ENCODE measurements around the gene DTX3.
"Not testable (repeated sequence)": the region's sequence is repeated elsewhere in the genome, so short reads cannot be mapped to it uniquely, and the experiment has no call there.

DTX3 gene, protein sequence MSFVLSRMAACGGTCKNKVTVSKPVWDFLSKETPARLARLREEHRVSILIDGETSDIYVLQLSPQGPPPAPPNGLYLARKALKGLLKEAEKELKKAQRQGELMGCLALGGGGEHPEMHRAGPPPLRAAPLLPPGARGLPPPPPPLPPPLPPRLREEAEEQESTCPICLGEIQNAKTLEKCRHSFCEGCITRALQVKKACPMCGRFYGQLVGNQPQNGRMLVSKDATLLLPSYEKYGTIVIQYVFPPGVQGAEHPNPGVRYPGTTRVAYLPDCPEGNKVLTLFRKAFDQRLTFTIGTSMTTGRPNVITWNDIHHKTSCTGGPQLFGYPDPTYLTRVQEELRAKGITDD
- 24.3 to 43.4 (median 31.0) reads per million in 3 experiments for total RNA-seq

DNA sequence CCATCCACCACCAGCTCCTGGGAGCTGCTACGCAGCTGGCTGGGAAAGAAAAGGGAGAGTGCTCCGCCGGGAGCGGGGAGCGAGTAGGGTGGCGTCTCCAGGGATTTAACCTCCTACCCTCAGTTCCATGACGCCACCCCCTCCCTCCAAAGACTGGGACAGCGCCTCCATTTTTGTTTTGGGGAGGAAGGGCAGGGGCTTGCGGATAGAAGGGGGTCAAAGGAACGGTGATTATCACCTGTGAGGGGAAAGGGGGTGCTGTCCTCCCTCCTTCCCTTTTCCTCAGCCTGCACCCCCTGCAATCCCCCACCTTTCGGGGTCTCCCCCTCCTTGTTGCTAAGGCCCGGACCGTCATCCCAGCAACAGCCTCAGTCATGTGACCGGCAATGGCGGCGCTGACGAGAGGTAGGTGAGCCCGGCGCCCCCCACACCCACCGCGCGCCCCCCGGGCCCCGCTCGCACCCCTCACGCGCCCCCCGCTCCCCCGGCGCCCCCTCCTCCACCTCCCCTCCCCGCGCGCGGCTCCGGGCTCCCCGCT is at the start of gene DTX3:
DTX3 (plus strand) TSS at position 371 of the 538 bp plus-strand sequence. CDS start 1,694 bp downstream, outside the sequence.
- DNase-seq: peak; percentile 34

DNA sequence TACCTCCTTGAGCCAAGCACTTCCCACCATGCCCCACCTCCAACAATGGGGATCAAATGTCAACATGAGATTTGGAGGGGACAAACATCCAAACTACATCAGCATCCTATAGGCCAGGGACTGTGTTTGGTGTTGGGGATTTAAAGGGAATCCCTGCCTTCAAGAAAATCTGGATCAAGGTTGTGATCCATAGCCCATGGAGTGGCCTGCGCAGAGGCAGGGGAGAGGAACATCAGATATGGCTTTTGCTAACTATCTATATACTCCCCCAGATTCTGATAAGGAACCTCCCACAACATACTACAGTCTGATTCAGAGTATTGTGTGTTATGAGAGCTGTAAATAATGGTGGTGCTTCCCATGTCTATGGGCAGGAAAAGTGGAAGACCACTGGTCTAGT is 49.7 kb upstream of the DTX3 start:
- no peak for DNase-seq

DNA sequence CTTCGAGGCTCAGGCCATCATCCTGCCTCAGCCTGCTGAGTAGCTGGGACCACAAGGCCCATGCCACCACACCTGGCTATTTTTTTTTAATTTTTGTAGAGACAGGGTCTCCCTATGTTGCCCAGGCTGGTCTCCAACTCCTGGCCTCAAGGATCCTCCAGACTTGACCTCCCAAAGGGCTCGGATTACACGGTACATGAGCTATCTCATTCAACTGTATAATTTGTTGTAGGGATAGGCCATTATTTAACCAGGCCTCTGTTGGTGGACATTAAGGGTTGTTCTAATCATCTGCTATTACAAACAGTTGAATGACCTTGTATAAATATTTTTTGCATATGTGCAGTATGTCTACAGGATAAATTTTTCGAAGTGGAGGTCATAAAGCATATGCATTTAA is 45.8 kb upstream of the DTX3 start:
- DNase-seq: no peak

DNA sequence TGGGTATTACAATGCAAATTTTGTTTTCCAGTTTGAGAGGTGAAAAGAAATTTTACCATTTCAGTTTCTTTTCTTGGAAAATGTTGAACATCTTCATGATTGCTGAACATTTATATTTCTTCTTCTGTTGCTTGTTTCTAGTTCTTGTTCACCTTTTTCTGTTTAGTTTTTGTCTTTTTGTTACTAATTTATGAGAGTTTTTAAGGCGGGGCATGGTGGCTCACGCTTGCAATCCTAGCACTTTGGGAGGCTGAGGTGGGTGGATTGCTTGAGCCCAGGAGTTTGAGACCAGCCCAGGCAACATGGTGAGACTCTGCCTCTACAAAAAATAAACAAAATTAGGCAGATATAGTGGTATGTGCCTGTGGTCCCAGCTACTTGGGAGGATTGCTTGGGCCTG is 44.1 kb upstream of the DTX3 start:
- DNase-seq: no peak

DNA sequence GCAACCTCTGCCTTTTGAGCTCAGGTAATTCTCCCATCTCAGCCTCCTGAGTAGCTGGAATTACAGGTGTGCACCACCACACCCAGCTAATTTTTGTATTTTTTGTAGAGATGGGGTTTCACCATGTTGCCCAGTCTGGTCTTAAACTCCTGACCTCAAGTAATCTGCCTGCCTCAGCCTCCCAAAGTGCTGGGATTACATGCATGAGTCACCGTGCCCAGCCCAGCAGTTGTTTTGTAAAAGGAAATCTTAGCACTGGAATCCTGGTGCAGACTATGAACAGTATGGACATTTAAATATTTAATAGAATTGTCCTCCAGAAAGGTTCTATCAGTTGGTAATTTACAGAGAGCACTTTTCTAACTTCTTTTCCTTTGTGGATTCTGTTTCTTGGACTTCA is 43.5 kb upstream of the DTX3 start:
- DNase-seq: not testable (repeated sequence)

DNA sequence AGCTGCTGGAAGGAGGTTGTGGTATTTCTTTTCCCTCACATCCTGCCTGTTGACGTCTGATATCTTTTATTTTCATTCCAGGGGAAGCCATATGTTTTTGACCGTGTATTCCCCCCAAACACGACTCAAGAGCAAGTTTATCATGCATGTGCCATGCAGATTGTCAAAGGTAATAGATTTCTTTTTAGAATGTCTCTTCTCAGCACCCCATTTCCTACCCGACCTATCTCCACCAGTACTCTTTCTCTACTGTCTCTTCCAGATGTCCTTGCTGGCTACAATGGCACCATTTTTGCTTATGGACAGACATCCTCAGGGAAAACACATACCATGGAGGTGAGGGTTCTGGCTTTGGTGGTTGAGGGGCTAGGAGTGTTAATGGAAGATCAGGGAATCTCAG is 41.3 kb upstream of the DTX3 start:
- DNase-seq: no peak

DNA sequence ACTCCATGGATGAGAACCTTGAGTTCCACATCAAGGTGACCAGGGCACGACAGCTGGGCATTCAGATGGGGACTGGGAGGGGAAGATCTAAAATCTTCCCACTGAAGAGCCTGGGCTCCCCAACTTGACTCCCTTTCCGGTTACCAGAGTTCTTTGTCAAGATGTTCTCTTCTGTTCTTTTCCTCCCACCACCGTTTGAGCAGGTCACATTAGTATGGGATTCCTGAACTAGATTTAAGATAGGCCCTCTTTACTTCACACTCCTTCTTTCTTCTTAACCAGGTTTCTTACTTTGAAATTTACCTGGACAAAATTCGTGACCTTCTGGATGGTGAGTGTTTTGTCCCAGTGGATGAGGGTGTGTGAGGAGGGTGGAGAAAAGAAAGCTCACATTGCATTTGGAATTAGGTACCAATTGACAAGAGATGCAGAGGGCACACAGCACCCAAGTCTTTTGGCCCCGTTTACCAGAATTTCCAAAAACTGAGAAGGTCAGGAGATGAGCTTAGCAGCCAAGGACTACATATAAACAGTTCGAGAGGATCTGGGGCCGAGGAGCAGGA is 40.4 kb upstream of the DTX3 start:
- DNase-seq: no peak

DNA sequence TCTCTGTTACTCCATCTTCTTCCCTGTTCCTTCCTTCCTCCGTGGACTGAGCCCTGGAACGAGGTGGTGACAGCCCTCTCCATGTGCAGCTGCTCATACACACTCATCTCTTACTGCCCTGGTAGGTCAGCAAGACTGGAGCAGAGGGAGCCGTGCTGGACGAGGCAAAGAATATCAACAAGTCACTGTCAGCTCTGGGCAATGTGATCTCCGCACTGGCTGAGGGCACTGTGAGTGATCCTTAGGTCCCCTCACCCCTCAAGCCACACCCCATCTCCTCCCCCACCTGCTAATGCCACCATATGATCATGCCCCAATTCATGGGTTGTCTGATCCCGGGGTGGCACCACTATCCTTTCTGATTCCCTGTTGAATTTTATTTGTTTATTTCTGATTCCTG is 35.8 kb upstream of the DTX3 start:
- no peak for DNase-seq

DNA sequence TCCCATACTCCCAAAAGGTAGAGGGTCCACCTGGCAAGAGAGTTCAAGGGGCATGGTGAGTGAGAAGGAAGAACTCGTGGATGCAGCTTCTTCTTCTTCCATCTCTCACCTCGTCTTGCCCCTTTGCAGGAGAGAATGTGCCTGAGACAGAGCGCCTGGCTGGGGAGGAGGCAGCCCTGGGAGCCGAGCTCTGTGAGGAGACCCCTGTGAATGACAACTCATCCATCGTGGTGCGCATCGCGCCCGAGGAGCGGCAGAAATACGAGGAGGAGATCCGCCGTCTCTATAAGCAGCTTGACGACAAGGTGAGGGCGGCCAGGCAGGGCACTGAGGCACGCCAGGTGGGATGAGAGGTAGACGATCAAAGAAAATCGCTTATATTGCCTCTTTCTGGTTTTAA is 34.8 kb upstream of the DTX3 start:
- no peak for DNase-seq

DNA sequence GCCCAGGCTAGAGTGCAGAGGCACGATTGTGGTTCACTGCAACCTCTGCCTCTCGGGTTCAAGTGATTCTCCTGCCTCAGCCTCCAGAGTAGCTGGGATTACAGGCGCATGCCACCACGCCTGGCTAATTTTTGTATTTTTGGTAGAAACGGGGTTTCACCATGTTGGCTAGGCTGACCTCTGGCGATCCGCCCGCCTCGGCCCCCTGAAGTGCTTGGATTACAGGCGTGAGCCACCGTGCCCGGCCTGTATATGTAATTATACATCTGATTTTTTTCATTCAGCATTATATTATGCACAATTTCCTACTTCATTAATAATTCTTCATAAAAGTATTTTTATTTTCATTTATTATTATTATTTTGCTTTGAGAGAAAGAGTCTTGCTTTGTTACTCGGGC is 34.2 kb upstream of the DTX3 start:
- DNase-seq: not testable (repeated sequence)

DNA sequence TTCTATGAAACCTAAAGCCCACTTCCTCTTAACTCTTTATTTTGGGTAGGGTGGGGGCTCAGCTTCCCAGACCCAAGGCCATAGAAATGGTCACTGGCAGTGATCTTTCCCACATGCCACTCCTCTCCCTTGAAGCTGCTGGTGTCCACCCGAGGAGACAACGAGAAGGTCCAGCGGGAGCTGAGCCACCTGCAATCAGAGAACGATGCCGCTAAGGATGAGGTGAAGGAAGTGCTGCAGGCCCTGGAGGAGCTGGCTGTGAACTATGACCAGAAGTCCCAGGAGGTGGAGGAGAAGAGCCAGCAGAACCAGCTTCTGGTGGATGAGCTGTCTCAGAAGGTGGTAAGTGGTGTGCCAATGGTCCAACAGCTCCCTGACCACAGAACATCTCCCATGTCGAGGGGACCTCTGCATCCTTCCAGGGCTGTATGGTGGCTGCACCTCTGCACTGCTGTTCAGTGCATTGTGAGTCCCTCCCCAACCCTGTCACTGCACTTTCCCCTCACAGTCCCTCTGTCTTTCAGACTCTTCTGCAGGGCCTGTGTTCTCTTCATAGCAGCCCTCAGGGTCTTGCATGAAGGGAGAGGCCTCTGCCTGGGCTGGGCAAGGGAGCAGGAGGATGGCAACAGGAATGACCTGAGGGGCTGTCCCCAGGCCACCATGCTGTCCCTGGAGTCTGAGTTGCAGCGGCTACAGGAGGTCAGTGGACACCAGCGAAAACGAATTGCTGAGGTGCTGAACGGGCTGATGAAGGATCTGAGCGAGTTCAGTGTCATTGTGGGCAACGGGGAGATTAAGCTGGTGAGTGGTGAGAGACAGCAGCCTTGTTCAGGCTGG is 32.5 kb upstream of the DTX3 start:
- no peak for DNase-seq

DNA sequence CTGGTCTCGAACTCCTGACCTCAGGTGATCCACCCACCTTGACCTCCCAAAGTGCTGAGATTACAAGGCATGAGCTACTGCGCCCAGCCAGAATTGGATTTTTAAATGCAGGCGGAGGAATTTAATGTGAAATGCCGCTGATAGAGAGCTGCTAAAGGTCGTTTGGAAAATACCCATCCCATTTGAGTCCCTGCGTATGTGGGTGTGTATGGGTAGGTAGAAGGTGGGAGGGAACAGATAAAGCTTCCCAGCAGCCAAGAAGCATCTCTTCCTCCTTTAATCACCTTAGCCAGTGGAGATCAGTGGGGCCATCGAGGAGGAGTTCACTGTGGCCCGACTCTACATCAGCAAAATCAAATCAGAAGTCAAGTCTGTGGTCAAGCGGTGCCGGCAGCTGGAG is 29.8 kb upstream of the DTX3 start:
- DNase-seq: no peak

DNA sequence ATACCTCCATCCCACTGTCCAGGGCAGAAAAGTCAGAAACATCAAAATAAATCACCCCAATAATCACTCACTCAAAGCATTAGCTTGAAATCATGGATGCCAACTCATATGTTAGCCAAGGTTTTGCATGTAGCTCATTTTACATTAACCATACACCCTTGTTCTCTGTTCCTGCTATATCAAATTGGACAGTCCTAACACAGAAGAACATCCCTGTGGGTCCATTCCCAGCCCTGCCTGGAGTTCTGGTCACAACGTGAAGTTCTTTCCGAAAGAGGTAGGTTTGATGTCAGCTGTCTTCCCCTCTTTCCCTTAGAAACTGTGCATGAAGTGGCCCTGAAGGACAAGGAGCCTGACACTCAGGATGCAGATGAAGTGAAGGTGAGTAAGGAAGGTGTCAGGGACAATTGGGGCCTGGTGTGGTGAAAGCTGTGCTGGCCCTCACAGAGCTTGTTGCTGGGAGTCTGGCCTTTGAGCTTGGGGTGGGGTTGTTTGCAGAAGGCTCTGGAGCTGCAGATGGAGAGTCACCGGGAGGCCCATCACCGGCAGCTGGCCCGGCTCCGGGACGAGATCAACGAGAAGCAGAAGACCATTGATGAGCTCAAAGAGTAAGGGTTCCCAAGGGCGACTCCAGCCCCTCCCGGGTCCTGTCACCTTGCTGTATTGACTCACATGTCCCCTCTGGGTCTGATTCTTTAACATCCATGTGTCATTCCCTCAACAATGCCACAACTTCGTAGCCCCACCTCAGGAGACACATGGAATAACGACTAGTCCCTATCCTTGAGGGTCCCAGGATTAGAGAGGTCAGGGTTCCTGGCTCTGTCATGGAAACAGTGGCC is 28.6 kb upstream of the DTX3 start:
- no peak for DNase-seq

DNA sequence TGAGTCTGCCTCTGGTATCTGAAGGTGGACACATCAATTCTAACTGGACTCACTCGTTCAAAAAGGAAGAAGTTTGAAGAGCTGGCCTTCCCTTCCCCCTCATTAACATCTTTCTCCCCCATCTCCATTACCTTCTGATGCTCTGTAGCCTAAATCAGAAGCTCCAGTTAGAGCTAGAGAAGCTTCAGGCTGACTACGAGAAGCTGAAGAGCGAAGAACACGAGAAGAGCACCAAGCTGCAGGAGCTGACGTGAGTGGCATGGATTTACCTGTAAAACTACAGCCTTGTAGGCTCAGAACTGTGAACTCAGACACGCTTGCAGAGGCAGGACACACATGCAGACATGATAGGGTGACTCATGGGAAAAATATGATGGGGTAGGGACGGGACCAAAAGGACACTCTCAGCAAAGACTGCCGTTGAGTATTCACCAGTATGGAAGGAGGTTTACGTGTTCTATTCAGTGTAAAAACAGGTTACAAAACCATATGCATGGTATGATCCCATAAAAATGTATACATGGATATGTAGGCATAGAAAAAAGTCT is 27.9 kb upstream of the DTX3 start:
- DNase-seq: no peak

DNA sequence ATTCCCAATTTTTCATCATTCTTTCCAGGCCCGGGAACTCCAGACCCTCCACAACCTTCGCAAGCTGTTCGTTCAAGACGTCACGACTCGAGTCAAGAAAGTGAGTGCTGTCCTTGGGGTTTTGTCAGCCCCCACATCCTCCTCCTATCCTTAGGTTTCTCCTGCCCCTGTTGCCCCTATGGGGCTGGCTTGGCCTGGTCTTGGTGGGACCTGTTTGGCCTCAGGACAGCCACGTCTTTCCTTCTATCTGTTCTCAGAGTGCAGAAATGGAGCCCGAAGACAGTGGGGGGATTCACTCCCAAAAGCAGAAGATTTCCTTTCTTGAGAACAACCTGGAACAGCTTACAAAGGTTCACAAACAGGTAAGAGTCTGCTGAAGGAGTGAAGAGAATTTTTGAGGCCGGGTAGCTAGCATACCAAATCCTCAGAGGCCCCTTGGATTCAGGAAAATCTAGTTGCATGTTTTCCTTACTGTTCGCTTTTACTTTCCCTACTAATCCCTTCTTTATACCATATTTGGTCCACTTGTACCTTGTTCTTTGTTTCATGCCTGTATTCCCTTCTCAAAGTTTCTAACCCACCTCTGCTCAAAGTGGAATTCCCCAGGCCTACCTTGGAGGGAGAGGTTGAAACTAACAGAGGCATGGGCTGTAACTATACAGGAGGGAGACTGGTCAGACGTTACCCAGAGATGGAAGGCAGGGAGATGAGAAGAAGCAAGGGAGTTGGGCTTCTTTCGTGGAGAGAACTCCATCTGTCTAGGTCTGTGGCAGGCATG is 26.5 kb upstream of the DTX3 start:
- no peak for DNase-seq

DNA sequence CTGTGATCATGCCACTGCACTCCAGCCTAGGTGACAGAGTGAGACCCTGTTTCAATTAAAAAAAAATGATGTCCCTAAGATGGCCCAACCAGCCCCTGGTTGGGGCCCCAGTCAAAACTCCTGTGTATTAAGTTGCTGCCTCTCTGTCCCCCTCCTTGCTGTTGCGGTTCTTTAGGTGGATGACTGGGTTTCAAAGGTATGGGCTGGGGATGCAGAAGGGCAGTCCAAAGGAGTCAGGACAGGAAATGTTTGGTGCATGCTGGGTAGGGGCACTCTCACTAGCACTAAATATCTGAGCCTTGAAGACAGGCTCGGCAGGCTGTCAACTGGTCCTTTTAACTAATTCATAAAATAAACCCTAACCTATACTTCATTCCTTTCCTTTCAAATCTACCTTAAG is 25.6 kb upstream of the DTX3 start:
- no peak for DNase-seq

DNA sequence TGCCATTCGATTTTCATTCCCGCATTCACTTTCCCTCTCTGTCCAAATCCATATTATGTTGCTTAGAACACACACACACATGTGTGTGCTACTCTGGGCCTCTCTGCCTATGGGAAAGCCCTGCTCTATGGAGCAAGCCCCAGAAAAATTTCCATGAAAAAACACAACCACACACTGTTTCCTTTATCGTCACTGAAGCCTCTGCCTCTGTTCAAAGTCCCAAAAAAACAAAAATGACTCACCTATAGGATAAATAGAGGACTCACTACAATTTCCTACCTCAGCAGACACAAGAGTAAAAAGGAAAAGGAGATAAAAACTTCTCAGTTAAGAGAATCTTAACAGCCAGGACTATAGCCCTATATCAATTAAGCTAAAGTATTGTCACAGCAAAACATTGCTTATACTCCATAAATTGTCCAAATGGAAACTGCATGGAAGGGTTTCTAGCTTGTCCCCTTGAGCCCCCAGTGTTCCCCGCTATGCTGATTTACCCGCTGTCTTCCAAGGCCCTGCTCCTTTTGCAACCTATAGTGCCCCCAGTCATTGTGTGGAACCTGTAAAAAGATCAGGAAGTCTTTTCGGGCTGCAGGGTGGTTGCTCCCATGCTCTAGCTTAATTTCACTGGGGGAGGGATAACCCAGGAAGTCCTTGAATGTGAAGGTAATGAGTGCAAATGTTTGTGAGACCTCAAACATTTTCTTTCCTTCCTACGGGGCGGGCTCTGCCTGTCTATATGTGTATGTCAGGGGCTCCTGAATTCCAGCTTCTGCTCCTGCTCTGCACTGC is 24.8 kb upstream of the DTX3 start:
- DNase-seq: no peak

DNA sequence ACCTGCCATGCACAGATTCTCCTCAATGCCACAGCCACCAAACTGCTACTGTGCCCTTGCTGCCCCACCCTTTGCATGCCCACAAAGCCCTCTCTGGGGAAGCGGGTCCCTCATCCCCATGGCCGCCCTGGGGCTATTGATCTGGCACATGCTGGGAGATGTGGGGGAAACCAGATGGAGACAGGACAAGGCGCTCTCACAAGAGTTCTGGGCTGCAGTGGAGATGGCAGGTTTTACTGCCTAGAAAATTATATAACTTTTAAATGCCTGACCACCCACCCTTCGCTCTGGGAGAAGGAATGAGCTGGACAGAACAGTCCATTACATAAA is 24.2 kb upstream of the DTX3 start:
- DNase-seq: no peak

DNA sequence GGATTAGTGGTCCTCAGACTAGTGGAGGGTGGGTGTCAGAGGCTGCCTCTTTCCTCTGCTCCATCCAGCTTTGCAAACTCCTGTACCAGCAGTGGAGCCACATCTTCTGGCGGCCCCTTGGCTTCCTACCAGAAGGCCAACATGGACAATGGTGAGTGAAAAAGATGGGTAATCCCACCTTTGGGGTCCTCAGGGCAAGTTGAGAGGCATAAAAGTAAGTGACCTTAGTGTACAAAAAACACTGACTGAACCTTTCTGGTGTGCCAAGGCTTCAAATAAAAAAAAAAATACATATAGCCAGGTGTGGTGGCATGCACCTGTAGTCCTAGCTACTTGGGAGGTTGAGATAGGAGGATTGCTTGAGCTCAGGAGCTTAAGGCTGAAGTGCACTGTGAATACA is 22.8 kb upstream of the DTX3 start:
- no peak for DNase-seq

DNA sequence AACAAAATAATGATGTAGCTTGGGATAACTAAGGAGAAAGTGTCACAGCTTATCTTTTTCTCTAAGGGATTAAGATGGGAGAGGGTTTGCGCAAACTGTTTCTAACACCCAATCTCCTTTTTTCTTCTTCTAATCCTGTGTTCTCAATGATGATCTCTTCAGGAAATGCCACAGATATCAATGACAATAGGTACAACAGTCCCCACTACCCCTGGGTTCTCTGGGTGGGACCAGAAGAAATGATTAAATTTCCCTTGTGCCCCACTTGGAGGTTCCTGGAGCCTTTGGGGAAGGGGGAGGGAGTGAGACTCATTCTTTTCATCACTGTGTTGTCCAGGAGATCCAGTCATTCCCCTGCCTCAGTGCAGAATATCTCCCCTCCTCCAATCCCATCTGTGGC is 22.2 kb upstream of the DTX3 start:
- DNase-seq: no peak

All from central memory CD4-positive, alpha-beta T cell (primary cell).